Loucy (cell line): Measurements from ENCODE around the gene CYSTM1.

Experiments
- H2AFZ ChIP-seq: fragments of 200-600 bp; sonication (generic); 2 replicates; pipeline ENCODE4 v1.6.0; 2016; ENCODE audit warnings: antibody characterized with exemption, mild to moderate bottlenecking, low read length, moderate library complexity
- H3F3A ChIP-seq: fragments of 200-600 bp; 2 replicates; pipeline ENCODE4 v1.6.0; 2016; ENCODE audit warnings: antibody characterized with exemption, low read depth, mild to moderate bottlenecking
- H3K27me3 ChIP-seq: fragments of 200-600 bp; sonication (generic); 2 replicates; pipeline ENCODE4 v1.6.1; 2014; ENCODE audit warnings: low read length, mild to moderate bottlenecking; ENCODE audit not compliant: insufficient read depth, poor library complexity, severe bottlenecking
- H3K36me3 ChIP-seq: fragments of 200-600 bp; sonication (generic); 2 replicates; pipeline ENCODE4 v1.6.1; 2016; ENCODE audit warnings: low read length; ENCODE audit not compliant: insufficient read depth
- H3K4me1 ChIP-seq: fragments of 200-600 bp; sonication (generic); 2 replicates; pipeline ENCODE4 v1.5.1; 2014; ENCODE audit warnings: low read length, mild to moderate bottlenecking; ENCODE audit not compliant: insufficient read depth, poor library complexity, severe bottlenecking
- H3K4me2 ChIP-seq: fragments of 200-600 bp; sonication (generic); 2 replicates; pipeline ENCODE4 v1.6.0; 2014; ENCODE audit warnings: antibody characterized with exemption, low read length, low read depth, mild to moderate bottlenecking; ENCODE audit not compliant: poor library complexity, severe bottlenecking
- H3K4me3 ChIP-seq: fragments of 200-600 bp; sonication (generic); 2 replicates; pipeline ENCODE4 v1.5.1; 2014; ENCODE audit warnings: low read length, mild to moderate bottlenecking, mixed read lengths; ENCODE audit not compliant: poor library complexity, severe bottlenecking
- H3K79me2 ChIP-seq: fragments of 200-600 bp; sonication (generic); 2 replicates; pipeline ENCODE4 v1.6.1; 2014; ENCODE audit warnings: low read length; ENCODE audit not compliant: insufficient read depth
- H3K9ac ChIP-seq: fragments of 200-600 bp; sonication (generic); 2 replicates; pipeline ENCODE4 v1.6.0; 2014; ENCODE audit warnings: mild to moderate bottlenecking, low read depth, low read length, moderate library complexity; ENCODE audit not compliant: poor library complexity, severe bottlenecking
- H3K9me2 ChIP-seq: fragments of 200-600 bp; sonication (generic); replicated peaks from 2 replicates; pipeline ENCODE4 v1.6.1; 2016; ENCODE audit warnings: low read depth, low read length, mixed read lengths
- H3K9me3 ChIP-seq: fragments of 200-600 bp; sonication (generic); 2 replicates; pipeline ENCODE4 v1.6.1; 2014; ENCODE audit warnings: mild to moderate bottlenecking, antibody characterized with exemption, low read length, low read depth; ENCODE audit not compliant: insufficient read depth
- H4K20me1 ChIP-seq: fragments of 200-600 bp; sonication (generic); 2 replicates; pipeline ENCODE4 v1.6.0; 2014; ENCODE audit warnings: antibody characterized with exemption, low read length, mild to moderate bottlenecking; ENCODE audit not compliant: insufficient read depth, poor library complexity, severe bottlenecking
- CTCF ChIP-seq: fragments of 200-600 bp; sonication (generic); conservative IDR thresholded peaks from 2 replicates; pipeline ENCODE4 v1.5.1; 2014; ENCODE audit warnings: mild to moderate bottlenecking, antibody characterized with exemption, low read length
- EZH2phosphoT487 ChIP-seq: fragments of 200-600 bp; IDR thresholded peaks from 2 replicates; pipeline ENCODE4 v1.6.1; 2018; ENCODE audit warnings: antibody characterized with exemption, mild to moderate bottlenecking, moderate library complexity, borderline replicate concordance

CYSTM1 gene

GRCh38 chr5:140240987-140241706 is 66.2 kb downstream of the CYSTM1 start:
- H3F3A ChIP-seq, result no peaks in the 10 kb centered on the region
- no peak overlapping the region for H3K4me3 ChIP-seq
- H3K4me1 ChIP-seq, result no peaks in the 10 kb centered on the region
- no peaks in the 10 kb centered on the region for H4K20me1 ChIP-seq
- no peaks in the 10 kb centered on the region for H3K27me3 ChIP-seq
- H3K79me2 ChIP-seq, result no peaks in the 10 kb centered on the region
- H3K9me2 ChIP-seq, result no peaks in the 10 kb centered on the region
- no peak overlapping the region for H2AFZ ChIP-seq
- no peaks in the 10 kb centered on the region for H3K9me3 ChIP-seq
- H3K36me3 ChIP-seq, result peaks cover 20% of the 10 kb centered on the region; the same call in 1 of the 2 replicates
- no peak overlapping the region for H3K9ac ChIP-seq
- no peak overlapping the region for H3K4me2 ChIP-seq
- TF ChIP-seq EZH2phosphoT487 (no peak), CTCF (no peak)

- no peaks in the 10 kb centered on the region for H3K27me3 ChIP-seq
- H3K36me3 ChIP-seq, result peaks cover 20% of the 10 kb centered on the region; the same call in 1 of the 2 replicates
- H3K4me2 ChIP-seq, result no peak overlapping the region
- H3K9me3 ChIP-seq, result no peaks in the 10 kb centered on the region
- H3F3A ChIP-seq, result no peaks in the 10 kb centered on the region
- no peak overlapping the region for H3K4me3 ChIP-seq
- H3K9me2 ChIP-seq, result no peaks in the 10 kb centered on the region
- no peaks in the 10 kb centered on the region for H3K79me2 ChIP-seq
- H4K20me1 ChIP-seq, result no peaks in the 10 kb centered on the region
- TF ChIP-seq EZH2phosphoT487 (no peak), CTCF (peak; percentile 27)
- H3K4me1 ChIP-seq, result no peaks in the 10 kb centered on the region
- no peak overlapping the region for H2AFZ ChIP-seq
- H3K9ac ChIP-seq, result no peak overlapping the region
Observed at GRCh38 chr5:140242099-140242498, 67.1 kb downstream of the CYSTM1 start.

GRCh38 chr5:140242890-140243585 is 68.0 kb downstream of the CYSTM1 start:
- H3K9ac ChIP-seq, result no peak overlapping the region
- no peak overlapping the region for H2AFZ ChIP-seq
- no peak overlapping the region for H3K4me3 ChIP-seq
- no peaks in the 10 kb centered on the region for H3K79me2 ChIP-seq
- H3F3A ChIP-seq, result no peaks in the 10 kb centered on the region
- TF ChIP-seq CTCF (no peak), EZH2phosphoT487 (no peak)
- H3K9me3 ChIP-seq, result no peaks in the 10 kb centered on the region
- H3K9me2 ChIP-seq, result no peaks in the 10 kb centered on the region
- H3K27me3 ChIP-seq, result no peaks in the 10 kb centered on the region
- no peak overlapping the region for H3K4me2 ChIP-seq
- H4K20me1 ChIP-seq, result no peaks in the 10 kb centered on the region
- no peaks in the 10 kb centered on the region for H3K4me1 ChIP-seq
- H3K36me3 ChIP-seq, result peaks cover 20% of the 10 kb centered on the region; the same call in 1 of the 2 replicates
